Fibroblast of villous mesenchyme (primary cell): ENCODE results near the gene MLXIP. TPM values are rescaled to one million over a fixed set of nuclear protein-coding genes. Genes with fewer than 3 reads are reported as not detected.

Experiments used
- DNase-seq: peaks from one replicate; pipeline ENCODE4 v3.0.0-alpha.2; 2010; ENCODE audit warnings: low read depth
- H3K4me3 ChIP-seq: 2 replicates; pipeline ENCODE4 v1.5.1; 2011; ENCODE audit warnings: low read depth, mild to moderate bottlenecking, low read length
- total RNA-seq: library from RNA; depleted of rRNA; stranded (reverse); fragments of >200 nt; gene quantifications from 2 replicates; pipeline ENCODE4 v1.2.3, GENCODE V29; 2012
- TF ChIP-seq, protein P1 (sequence below): IDR thresholded peaks from 2 replicates; pipeline ENCODE4 v1.5.1; 2012; ENCODE audit warnings: low read depth, mild to moderate bottlenecking, low read length; ENCODE audit not compliant: insufficient read depth

The MLXIP gene
- total RNA-seq, 1 donor, result 16.4 TPM

DNA sequence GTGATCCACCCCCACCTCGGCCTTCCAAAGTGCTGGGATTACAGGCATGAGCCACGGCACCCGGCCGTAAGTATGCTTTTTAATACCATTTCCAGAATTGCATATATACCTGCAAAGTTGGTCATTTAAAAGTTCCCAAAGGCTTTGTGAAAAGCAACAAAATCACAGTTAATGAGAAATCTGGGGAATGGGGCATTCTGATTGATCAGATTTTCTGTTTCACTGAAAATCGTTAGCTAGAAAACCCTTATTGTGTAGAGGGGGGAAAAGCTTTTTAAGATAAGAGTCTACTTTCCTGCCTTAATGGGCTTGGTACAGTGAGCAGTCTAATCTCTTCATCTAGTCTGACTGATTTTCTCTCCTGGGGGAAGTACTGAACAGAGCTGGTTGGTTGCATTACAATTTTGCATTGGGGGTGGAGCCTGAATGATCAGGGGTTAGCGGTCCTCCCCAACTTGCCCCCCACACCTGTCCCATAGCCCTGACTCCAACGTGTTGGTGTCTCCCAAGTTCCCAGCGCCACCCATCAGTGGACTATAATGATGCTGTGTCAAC, 71.6 kb downstream of the MLXIP start:
- H3K4me3 ChIP-seq, result no peak overlapping the region
- DNase-seq, result no peak
- TF ChIP-seq, protein P1, sequence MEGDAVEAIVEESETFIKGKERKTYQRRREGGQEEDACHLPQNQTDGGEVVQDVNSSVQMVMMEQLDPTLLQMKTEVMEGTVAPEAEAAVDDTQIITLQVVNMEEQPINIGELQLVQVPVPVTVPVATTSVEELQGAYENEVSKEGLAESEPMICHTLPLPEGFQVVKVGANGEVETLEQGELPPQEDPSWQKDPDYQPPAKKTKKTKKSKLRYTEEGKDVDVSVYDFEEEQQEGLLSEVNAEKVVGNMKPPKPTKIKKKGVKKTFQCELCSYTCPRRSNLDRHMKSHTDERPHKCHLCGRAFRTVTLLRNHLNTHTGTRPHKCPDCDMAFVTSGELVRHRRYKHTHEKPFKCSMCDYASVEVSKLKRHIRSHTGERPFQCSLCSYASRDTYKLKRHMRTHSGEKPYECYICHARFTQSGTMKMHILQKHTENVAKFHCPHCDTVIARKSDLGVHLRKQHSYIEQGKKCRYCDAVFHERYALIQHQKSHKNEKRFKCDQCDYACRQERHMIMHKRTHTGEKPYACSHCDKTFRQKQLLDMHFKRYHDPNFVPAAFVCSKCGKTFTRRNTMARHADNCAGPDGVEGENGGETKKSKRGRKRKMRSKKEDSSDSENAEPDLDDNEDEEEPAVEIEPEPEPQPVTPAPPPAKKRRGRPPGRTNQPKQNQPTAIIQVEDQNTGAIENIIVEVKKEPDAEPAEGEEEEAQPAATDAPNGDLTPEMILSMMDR, result no peak

DNA sequence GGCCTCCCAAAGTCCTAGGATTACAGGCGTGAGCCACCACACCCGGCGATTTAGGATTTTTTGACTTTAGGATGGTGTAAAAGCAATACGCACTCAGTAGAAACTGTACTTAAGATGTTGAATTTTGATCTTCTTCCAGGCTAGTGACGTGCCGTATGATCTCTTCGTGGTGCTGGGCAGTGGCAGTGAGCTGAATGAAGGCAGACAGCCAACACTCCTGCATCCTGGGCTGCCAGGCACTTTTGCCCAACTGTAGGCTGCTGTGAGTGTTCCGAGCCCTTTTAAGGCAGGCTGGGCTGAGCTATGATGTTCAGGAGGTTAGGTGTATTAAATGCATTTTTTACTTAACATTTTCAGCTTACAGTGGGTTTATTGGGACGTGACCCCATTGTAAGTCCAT, 74.2 kb downstream of the MLXIP start:
- no peak overlapping the region for H3K4me3 ChIP-seq
- no peak for DNase-seq
- TF ChIP-seq, protein P1, result no peak

DNA sequence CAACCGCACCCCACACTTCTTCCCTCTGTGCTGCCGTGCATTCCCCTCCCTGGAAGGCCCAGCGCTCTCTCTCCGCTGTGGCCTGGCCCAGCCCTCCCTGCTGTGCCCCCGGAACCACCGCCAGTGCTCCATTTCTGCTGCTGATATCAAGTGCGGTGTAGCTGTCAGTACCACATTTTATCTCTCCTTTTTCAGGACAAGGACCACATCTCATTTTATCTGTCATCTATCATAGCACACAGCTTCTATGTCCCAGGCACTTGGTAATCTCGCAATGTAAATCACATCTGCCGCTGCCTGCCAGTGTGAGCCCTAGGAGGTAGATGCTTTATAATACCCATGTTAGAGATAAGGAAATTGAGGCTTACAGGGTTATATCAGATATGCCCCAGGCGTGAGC, 77.1 kb downstream of the MLXIP start:
- TF ChIP-seq, protein P1, result no peak
- no peak overlapping the region for H3K4me3 ChIP-seq
- no peak for DNase-seq

DNA sequence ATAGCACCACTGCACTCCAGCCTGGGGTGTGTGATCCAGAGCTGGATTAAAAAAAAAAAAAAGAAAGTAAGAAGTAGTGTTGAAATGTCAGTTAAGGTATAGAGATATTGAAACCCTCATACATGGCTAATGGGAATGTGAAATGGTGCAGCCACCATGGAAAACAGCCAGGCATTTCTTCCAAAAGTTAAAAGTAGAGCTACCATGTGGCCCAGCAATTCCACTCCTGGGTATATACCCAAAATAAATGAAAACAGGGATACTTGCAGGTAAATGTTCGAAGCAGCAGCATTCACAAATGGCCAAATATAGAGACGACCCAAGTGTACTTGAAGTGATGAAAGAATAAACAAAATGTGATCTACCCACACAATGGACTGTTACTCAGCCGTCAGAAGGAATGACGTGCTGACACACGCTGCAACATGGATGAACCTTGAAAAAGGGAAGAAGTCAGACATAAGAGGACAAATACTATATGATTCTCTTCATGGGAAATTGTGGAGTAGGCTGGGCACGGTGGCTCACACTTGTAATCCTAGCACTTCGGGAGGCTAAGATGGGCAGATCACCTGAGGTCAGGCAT, 80.2 kb downstream of the MLXIP start:
- no peak overlapping the region for H3K4me3 ChIP-seq
- DNase-seq, result no peak
- TF ChIP-seq, protein P1, result no peak

DNA sequence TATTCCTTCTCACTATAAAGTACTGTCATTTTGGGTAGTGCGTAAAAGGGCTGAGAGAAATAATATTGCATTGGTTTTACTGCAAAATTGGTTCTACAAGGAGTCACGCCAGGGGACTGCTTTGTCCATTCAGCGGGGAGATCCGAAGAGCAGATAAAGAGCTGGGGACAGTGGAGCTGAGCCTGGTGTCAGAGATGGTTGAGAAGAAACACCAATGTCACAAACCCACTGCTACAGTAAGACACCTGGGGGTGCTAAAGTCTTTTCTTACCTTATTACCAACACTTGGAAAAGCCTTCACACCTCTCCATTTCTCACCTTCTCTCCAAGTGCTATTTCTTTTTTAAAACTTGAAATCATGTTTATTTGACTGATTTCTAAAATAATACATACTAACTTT, 81.3 kb downstream of the MLXIP start:
- TF ChIP-seq, protein P1, result no peak
- no peak for DNase-seq
- H3K4me3 ChIP-seq, result no peak overlapping the region

DNA sequence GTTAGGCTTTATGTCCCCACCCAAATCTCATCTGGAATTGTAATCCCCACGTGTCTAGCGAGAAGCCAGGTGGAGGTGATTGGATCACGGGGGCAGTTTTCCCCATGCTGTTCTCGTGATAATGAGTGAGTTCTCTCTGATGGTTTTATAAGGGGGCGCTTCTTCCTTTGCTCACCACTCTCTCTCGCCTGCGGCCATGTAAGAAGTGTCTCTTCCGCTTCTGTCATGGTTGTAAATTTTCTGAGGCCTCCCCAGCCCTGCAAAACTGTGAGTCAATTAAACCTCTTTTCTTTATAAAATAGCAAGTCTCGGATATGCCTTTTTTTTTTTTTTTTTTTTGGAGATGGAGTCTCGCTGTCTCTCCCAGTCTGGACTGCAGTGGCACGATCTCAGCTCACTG, 82.2 kb downstream of the MLXIP start:
- TF ChIP-seq, protein P1, result no peak
- H3K4me3 ChIP-seq, result no peak overlapping the region
- no peak for DNase-seq

DNA sequence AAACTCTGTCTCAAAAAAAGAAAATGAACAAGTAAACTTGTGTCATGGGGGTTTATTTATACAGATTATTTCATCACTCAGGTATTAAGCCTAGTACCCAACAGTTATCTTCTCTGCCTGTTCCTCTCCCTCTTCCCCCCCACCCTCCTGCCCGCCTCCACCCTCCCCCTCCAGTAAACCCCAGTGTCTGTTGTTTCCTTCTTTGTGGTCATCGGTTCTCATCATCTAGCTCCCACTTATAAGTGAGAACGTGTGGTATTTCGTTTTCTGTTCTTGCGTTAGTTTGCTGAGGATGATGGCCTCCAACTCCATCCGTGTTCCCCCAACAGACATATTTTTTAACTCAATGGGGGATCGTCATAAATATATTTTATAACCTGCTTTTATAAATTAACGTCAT, 83.1 kb downstream of the MLXIP start:
- H3K4me3 ChIP-seq, result no peak overlapping the region
- DNase-seq, result no peak
- TF ChIP-seq, protein P1, result no peak
